Ovary (tissue), 3 donors: ENCODE results near the gene DTNBP1.

Experiments used
- EP300 ChIP-seq: sonication (generic); formaldehyde crosslinking; IDR thresholded peaks from one replicate; pipeline ENCODE4 v1.6.1; 2017; ENCODE audit warnings: antibody characterized with exemption
- POLR2A ChIP-seq: fragments of 450-650 bp; IDR thresholded peaks from one replicate; pipeline ENCODE4 v1.6.1; 2017; ENCODE audit warnings: antibody characterized with exemption, mild to moderate bottlenecking, moderate library complexity
- TF ChIP-seq, protein P1 (sequence below), 3 donors: fragments of 450-650 bp in 2 of 3; fragments of 200-600 bp in 1 of 3; IDR thresholded peaks; one replicate each; pipeline versions ENCODE4 v1.5.1 to v1.8.0; 2016 to 2022; ENCODE audit warnings: antibody characterized with exemption in 3 of 3, mild to moderate bottlenecking in 1 of 3
- donor health status: DM: no; HTN: no; CAD: no.

DNA sequence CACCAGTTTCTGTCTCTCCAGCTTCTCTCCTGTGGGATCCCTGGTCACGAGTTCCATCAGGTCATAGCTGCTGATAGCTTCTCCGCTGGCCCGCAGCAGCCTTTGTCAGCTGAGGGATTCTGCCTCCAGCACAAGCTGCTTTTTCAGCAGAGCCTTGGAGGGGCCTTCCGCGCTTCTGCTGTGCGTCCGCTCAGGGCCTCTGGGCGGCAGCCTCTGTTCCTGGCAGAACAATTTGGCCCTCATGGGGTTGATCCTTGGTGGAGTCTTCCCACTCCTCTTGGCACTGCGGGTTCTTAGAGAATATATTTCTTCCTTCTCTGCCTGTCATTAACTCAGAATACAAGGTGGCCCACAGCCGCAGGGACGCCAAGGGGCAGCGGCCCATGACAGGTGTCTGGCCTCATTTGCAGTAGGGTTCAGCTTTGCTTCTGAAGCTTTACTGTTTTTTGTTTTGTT is 158.8 kb downstream of the DTNBP1 start:
- TF ChIP-seq, protein P1, sequence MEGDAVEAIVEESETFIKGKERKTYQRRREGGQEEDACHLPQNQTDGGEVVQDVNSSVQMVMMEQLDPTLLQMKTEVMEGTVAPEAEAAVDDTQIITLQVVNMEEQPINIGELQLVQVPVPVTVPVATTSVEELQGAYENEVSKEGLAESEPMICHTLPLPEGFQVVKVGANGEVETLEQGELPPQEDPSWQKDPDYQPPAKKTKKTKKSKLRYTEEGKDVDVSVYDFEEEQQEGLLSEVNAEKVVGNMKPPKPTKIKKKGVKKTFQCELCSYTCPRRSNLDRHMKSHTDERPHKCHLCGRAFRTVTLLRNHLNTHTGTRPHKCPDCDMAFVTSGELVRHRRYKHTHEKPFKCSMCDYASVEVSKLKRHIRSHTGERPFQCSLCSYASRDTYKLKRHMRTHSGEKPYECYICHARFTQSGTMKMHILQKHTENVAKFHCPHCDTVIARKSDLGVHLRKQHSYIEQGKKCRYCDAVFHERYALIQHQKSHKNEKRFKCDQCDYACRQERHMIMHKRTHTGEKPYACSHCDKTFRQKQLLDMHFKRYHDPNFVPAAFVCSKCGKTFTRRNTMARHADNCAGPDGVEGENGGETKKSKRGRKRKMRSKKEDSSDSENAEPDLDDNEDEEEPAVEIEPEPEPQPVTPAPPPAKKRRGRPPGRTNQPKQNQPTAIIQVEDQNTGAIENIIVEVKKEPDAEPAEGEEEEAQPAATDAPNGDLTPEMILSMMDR (IDR thresholded peaks at IDR 0.05), result peak in 1 of 3 donors; percentile 11
- TF ChIP-seq POLR2A, result no peak
- no peak for TF ChIP-seq EP300
